Prostate gland (tissue), 2 donors: Measurements from ENCODE around the gene OSMR.

Experiments
- POLR2A ChIP-seq: fragments of 450-650 bp; IDR thresholded peaks from one replicate; pipeline ENCODE4 v1.6.1; 2016; ENCODE audit warnings: antibody characterized with exemption, mild to moderate bottlenecking
- POLR2AphosphoS5 ChIP-seq: sonication (generic); formaldehyde crosslinking; IDR thresholded peaks from one replicate; pipeline ENCODE4 v1.6.1; 2017; ENCODE audit warnings: antibody characterized with exemption
- TF ChIP-seq, protein P1 (sequence below), 4 experiments: fragments of 200-600 bp in 2 of 4; fragments of 450-650 bp in 2 of 4; sonication (generic) in 2 of 4; IDR thresholded peaks; 1 replicate in 3 of 4; 2 replicates in 1 of 4; pipeline ENCODE4 v1.5.1; 2016 to 2019; ENCODE audit warnings: antibody characterized with exemption in 4 of 4, mild to moderate bottlenecking in 2 of 4, moderate library complexity in 2 of 4

GRCh38 chr5:38944282-38944681 is 98.5 kb downstream of the OSMR start:
- no peak for TF ChIP-seq POLR2A
- no peak for TF ChIP-seq POLR2AphosphoS5
- TF ChIP-seq, protein P1, sequence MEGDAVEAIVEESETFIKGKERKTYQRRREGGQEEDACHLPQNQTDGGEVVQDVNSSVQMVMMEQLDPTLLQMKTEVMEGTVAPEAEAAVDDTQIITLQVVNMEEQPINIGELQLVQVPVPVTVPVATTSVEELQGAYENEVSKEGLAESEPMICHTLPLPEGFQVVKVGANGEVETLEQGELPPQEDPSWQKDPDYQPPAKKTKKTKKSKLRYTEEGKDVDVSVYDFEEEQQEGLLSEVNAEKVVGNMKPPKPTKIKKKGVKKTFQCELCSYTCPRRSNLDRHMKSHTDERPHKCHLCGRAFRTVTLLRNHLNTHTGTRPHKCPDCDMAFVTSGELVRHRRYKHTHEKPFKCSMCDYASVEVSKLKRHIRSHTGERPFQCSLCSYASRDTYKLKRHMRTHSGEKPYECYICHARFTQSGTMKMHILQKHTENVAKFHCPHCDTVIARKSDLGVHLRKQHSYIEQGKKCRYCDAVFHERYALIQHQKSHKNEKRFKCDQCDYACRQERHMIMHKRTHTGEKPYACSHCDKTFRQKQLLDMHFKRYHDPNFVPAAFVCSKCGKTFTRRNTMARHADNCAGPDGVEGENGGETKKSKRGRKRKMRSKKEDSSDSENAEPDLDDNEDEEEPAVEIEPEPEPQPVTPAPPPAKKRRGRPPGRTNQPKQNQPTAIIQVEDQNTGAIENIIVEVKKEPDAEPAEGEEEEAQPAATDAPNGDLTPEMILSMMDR (IDR thresholded peaks at IDR 0.05): no peak
